SK-N-SH treated with all-trans-retinoic acid at 6 μM for 48 hours (cell line): Measurements from ENCODE around the gene UCHL5.

Experiments
- ATAC-seq: fragments of 200-7000 bp; cut with Tn5 transposase; 3 replicates; pipeline ENCODE4 v1.9.1; 2020; ENCODE audit warnings: mild to moderate bottlenecking, moderate library complexity
- BACH2 ChIP-seq: fragments of 250-450 bp; sonication (Bioruptor Pico); IDR thresholded peaks from 2 replicates; pipeline ENCODE4 v1.9.0; 2021; ENCODE audit warnings: mild to moderate bottlenecking, borderline replicate concordance
- ESRRG ChIP-seq: fragments of 250-450 bp; sonication (Bioruptor Pico); IDR thresholded peaks from 2 replicates; pipeline ENCODE4 v1.6.1; 2021; ENCODE audit warnings: mild to moderate bottlenecking
- GLIS3 ChIP-seq: fragments of 250-450 bp; sonication (Bioruptor Pico); IDR thresholded peaks from 2 replicates; pipeline ENCODE4 v1.5.0; 2020; ENCODE audit warnings: mild to moderate bottlenecking, moderate library complexity
- ISL1 ChIP-seq: fragments of 250-450 bp; sonication (Bioruptor Pico); IDR thresholded peaks from 2 replicates; pipeline ENCODE4 v2.1.2; 2022; ENCODE audit warnings: mild to moderate bottlenecking, moderate library complexity
- PPARA ChIP-seq: fragments of 250-450 bp; sonication (Bioruptor Pico); IDR thresholded peaks from 2 replicates; pipeline ENCODE4 v1.5.0; 2020; ENCODE audit warnings: mild to moderate bottlenecking, borderline replicate concordance
- RARB ChIP-seq: fragments of 250-450 bp; sonication (Bioruptor Pico); IDR thresholded peaks from 2 replicates; pipeline ENCODE4 v1.8.0; 2021; ENCODE audit warnings: mild to moderate bottlenecking, moderate library complexity
- SNAI2 ChIP-seq: fragments of 250-450 bp; sonication (Bioruptor Pico); IDR thresholded peaks from 2 replicates; pipeline ENCODE4 v1.5.0; 2020; ENCODE audit warnings: mild to moderate bottlenecking, moderate library complexity
- TCF4 ChIP-seq: fragments of 250-450 bp; sonication (Bioruptor Pico); IDR thresholded peaks from 2 replicates; pipeline ENCODE4 v1.8.0; 2021; ENCODE audit warnings: mild to moderate bottlenecking, moderate library complexity, borderline replicate concordance
- TOX ChIP-seq: fragments of 250-450 bp; sonication (Bioruptor Pico); IDR thresholded peaks from 2 replicates; pipeline ENCODE4 v1.8.0; 2021; ENCODE audit warnings: mild to moderate bottlenecking, moderate library complexity, borderline replicate concordance
- ZFP3 ChIP-seq: fragments of 250-450 bp; sonication (Bioruptor Pico); IDR thresholded peaks from 2 replicates; pipeline ENCODE4 v1.5.0; 2020; ENCODE audit warnings: mild to moderate bottlenecking, moderate library complexity
- ZFP30 ChIP-seq: fragments of 450-650 bp; formaldehyde crosslinking; IDR thresholded peaks from 2 replicates; pipeline ENCODE4 v1.5.0; 2022; ENCODE audit warnings: mild to moderate bottlenecking, moderate library complexity
- ZNF565 ChIP-seq: fragments of 450-650 bp; formaldehyde crosslinking; conservative IDR thresholded peaks from 2 replicates; pipeline ENCODE4 v1.5.0; 2020; ENCODE audit warnings: low read depth, mild to moderate bottlenecking, moderate library complexity
- ZNF70 ChIP-seq: fragments of 450-650 bp; formaldehyde crosslinking; IDR thresholded peaks from 2 replicates; pipeline ENCODE4 v1.5.0; 2020; ENCODE audit warnings: mild to moderate bottlenecking, moderate library complexity
- ZNF8 ChIP-seq: fragments of 450-650 bp; formaldehyde crosslinking; IDR thresholded peaks from 2 replicates; pipeline ENCODE4 v1.5.0; 2020; ENCODE audit warnings: mild to moderate bottlenecking, moderate library complexity
- TF ChIP-seq, protein P1 (sequence below): fragments of 250-450 bp; sonication (Bioruptor Pico); IDR thresholded peaks from 2 replicates; pipeline ENCODE4 v1.5.0; 2020; ENCODE audit warnings: mild to moderate bottlenecking, moderate library complexity
- TF ChIP-seq, protein P2 (sequence below): fragments of 250-450 bp; sonication (Bioruptor Pico); IDR thresholded peaks from 2 replicates; pipeline ENCODE4 v1.5.1; 2020; ENCODE audit warnings: low read depth, mild to moderate bottlenecking, moderate library complexity
- TF ChIP-seq, protein P3 (sequence below): fragments of 250-450 bp; sonication (Bioruptor Pico); IDR thresholded peaks from 2 replicates; pipeline ENCODE4 v1.8.0; 2021; ENCODE audit warnings: low read depth, mild to moderate bottlenecking, moderate library complexity, borderline replicate concordance
- TF ChIP-seq, protein P4 (sequence below): fragments of 250-450 bp; sonication (Bioruptor Pico); IDR thresholded peaks from 2 replicates; pipeline ENCODE4 v1.8.0; 2020; ENCODE audit warnings: mild to moderate bottlenecking, moderate library complexity, borderline replicate concordance

Gene UCHL5

DNA sequence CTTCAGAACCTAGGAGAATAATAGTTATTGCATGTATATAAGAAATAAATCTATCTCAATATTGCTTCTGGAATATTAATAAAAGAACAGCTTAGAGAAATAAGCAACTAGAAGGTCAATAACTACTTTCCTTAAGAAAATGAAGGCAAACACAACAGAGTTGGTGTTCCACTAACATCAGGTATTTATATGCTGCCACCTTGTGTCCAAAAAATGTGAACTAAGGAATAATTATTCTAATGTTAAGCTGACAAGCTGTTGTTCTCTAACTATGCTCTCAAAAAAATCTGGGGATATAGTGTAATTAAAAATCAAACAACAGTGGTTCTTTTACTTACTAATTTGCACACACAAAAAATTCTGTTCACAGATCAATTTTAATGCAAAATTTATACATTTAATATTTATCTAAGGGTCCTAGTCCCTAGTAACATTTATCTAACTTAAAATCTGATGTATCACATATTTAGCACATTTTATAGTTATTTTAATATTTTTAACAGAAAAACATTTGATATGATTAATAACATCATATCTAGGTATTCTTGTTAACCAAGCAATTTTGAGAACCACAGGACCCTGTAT, 39.6 kb downstream of the UCHL5 start:
- TF ChIP-seq ZFP30 (CRISPR knock-in tag) (no peak), ESRRG (CRISPR knock-in tag) (no peak), ZNF8 (CRISPR knock-in tag) (no peak), ZNF565 (no peak), ZFP3 (CRISPR knock-in tag) (no peak), PPARA (no peak), SNAI2 (CRISPR knock-in tag) (no peak), BACH2 (CRISPR knock-in tag) (no peak), TCF4 (CRISPR knock-in tag) (no peak), TOX (no peak), ZNF70 (CRISPR knock-in tag) (no peak)
- TF ChIP-seq, protein P1, sequence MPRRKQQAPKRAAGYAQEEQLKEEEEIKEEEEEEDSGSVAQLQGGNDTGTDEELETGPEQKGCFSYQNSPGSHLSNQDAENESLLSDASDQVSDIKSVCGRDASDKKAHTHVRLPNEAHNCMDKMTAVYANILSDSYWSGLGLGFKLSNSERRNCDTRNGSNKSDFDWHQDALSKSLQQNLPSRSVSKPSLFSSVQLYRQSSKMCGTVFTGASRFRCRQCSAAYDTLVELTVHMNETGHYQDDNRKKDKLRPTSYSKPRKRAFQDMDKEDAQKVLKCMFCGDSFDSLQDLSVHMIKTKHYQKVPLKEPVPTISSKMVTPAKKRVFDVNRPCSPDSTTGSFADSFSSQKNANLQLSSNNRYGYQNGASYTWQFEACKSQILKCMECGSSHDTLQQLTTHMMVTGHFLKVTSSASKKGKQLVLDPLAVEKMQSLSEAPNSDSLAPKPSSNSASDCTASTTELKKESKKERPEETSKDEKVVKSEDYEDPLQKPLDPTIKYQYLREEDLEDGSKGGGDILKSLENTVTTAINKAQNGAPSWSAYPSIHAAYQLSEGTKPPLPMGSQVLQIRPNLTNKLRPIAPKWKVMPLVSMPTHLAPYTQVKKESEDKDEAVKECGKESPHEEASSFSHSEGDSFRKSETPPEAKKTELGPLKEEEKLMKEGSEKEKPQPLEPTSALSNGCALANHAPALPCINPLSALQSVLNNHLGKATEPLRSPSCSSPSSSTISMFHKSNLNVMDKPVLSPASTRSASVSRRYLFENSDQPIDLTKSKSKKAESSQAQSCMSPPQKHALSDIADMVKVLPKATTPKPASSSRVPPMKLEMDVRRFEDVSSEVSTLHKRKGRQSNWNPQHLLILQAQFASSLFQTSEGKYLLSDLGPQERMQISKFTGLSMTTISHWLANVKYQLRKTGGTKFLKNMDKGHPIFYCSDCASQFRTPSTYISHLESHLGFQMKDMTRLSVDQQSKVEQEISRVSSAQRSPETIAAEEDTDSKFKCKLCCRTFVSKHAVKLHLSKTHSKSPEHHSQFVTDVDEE: no peak
- ATAC-seq: peak; percentile 94

DNA sequence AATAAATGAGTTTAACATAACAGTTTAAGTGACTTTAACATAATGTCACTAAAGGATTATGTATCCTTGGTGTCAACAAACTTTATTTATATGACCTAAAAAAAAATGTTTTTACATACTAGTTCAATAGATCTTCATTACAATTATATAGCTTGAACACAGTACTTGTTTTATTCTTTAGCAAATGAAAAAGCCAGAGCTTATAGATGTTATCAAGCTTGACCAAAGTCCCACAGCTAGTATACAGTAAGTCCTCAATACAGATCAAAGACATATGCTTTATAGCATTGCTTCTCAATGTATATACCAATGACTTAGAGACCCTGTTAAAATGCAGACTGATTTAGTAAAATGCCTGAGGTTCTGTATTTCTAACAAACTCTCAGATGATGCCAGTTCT, 42.4 kb downstream of the UCHL5 start:
- ATAC-seq: no peak
- TF ChIP-seq TCF4 (CRISPR knock-in tag) (no peak), ZFP30 (CRISPR knock-in tag) (no peak), ZNF565 (no peak), SNAI2 (CRISPR knock-in tag) (no peak), ISL1 (no peak), PPARA (no peak), RARB (CRISPR knock-in tag) (no peak), GLIS3 (CRISPR knock-in tag) (no peak), TOX (no peak), ZNF70 (CRISPR knock-in tag) (no peak), BACH2 (CRISPR knock-in tag) (no peak)
- TF ChIP-seq, protein P2, sequence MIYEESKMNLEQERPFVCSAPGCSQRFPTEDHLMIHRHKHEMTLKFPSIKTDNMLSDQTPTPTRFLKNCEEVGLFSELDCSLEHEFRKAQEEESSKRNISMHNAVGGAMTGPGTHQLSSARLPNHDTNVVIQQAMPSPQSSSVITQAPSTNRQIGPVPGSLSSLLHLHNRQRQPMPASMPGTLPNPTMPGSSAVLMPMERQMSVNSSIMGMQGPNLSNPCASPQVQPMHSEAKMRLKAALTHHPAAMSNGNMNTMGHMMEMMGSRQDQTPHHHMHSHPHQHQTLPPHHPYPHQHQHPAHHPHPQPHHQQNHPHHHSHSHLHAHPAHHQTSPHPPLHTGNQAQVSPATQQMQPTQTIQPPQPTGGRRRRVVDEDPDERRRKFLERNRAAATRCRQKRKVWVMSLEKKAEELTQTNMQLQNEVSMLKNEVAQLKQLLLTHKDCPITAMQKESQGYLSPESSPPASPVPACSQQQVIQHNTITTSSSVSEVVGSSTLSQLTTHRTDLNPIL: no peak
- TF ChIP-seq, protein P3, sequence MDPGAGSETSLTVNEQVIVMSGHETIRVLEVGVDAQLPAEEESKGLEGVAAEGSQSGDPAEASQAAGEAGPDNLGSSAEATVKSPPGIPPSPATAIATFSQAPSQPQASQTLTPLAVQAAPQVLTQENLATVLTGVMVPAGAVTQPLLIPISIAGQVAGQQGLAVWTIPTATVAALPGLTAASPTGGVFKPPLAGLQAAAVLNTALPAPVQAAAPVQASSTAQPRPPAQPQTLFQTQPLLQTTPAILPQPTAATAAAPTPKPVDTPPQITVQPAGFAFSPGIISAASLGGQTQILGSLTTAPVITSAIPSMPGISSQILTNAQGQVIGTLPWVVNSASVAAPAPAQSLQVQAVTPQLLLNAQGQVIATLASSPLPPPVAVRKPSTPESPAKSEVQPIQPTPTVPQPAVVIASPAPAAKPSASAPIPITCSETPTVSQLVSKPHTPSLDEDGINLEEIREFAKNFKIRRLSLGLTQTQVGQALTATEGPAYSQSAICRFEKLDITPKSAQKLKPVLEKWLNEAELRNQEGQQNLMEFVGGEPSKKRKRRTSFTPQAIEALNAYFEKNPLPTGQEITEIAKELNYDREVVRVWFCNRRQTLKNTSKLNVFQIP (CRISPR knock-in tag): no peak
- TF ChIP-seq, protein P4, sequence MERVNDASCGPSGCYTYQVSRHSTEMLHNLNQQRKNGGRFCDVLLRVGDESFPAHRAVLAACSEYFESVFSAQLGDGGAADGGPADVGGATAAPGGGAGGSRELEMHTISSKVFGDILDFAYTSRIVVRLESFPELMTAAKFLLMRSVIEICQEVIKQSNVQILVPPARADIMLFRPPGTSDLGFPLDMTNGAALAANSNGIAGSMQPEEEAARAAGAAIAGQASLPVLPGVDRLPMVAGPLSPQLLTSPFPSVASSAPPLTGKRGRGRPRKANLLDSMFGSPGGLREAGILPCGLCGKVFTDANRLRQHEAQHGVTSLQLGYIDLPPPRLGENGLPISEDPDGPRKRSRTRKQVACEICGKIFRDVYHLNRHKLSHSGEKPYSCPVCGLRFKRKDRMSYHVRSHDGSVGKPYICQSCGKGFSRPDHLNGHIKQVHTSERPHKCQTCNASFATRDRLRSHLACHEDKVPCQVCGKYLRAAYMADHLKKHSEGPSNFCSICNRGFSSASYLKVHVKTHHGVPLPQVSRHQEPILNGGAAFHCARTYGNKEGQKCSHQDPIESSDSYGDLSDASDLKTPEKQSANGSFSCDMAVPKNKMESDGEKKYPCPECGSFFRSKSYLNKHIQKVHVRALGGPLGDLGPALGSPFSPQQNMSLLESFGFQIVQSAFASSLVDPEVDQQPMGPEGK (CRISPR knock-in tag): no peak
- TF ChIP-seq, protein P1: no peak

DNA sequence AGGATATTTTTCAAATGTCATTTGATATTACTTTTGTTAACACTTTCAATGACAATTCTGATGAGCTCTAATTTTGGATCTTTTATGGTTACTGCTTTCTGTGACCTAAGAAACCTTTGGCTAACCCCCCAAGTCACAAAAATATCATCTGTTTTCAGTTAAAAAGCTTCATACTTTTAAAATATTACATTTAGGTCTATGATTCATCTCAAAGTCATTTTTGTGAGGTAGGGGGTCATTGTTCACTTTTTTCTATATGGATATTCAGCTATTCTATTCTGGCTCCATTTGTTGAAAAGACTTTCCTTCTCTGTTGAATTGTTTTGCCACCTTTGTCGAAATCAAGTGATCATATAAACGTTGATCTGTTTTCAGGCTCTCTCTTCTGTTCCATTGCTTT, 44.8 kb downstream of the UCHL5 start:
- TF ChIP-seq RARB (CRISPR knock-in tag): no peak
- TF ChIP-seq, protein P1: no peak
- TF ChIP-seq ZNF565: no peak
- TF ChIP-seq, protein P2: no peak
- TF ChIP-seq SNAI2 (CRISPR knock-in tag): no peak
- 0 out of 2 replicates have a peak, but pooled peaks have one; percentile 58 for TF ChIP-seq TOX
- no peak for TF ChIP-seq GLIS3 (CRISPR knock-in tag)
- TF ChIP-seq, all 23 proteins: peak for 1
- peak; percentile 23 for ATAC-seq
